Measurements from ENCODE around the gene SPTBN5.

- TF ChIP-seq, protein P1, sequence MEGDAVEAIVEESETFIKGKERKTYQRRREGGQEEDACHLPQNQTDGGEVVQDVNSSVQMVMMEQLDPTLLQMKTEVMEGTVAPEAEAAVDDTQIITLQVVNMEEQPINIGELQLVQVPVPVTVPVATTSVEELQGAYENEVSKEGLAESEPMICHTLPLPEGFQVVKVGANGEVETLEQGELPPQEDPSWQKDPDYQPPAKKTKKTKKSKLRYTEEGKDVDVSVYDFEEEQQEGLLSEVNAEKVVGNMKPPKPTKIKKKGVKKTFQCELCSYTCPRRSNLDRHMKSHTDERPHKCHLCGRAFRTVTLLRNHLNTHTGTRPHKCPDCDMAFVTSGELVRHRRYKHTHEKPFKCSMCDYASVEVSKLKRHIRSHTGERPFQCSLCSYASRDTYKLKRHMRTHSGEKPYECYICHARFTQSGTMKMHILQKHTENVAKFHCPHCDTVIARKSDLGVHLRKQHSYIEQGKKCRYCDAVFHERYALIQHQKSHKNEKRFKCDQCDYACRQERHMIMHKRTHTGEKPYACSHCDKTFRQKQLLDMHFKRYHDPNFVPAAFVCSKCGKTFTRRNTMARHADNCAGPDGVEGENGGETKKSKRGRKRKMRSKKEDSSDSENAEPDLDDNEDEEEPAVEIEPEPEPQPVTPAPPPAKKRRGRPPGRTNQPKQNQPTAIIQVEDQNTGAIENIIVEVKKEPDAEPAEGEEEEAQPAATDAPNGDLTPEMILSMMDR (IDR thresholded peaks at IDR 0.05): no peak
- no peak for TF ChIP-seq POLR2A (IDR thresholded peaks at IDR 0.05)
Observed at GRCh38 chr15:41847981-41848380, 45.9 kb downstream of the SPTBN5 start.
